K562 (cell line): ENCODE measurements around the gene COP1. TPM values are rescaled to one million over a fixed set of nuclear protein-coding genes. Genes with fewer than 3 reads are reported as not detected.
A peak's percentile ranks its signal among the peaks of the same experiment; 100 is the strongest.

Source experiments
- HDAC1 ChIP-seq, 2 experiments: fragments of 450-650 bp; IDR thresholded peaks; 2 replicates each; pipeline ENCODE4 v1.6.1; 2016 to 2017; ENCODE audit warnings: inconsistent platforms in 1 of 2, mild to moderate bottlenecking in 1 of 2, moderate library complexity in 1 of 2
- SMARCA5 ChIP-seq: fragments of 450-650 bp; IDR thresholded peaks from 2 replicates; pipeline ENCODE4 v1.6.1; 2016
- polyA plus RNA-seq, 8 experiments: library from polyadenylated mRNA; depleted of rRNA in 4 of 8; stranded (reverse) in 5 of 8; unstranded in 3 of 8; fragments of >200 nt; fragmentation: Nextera tagmentation in 2 of 8; fragmentation: Illumina TruSeq in 1 of 8; extraction: Ambion mirVana in 2 of 8; extraction: Trizol in 1 of 8; gene quantifications; 2 replicates each; pipeline versions ENCODE4 v1.2.1 to v1.2.3, GENCODE V29; 2011 to 2014; ENCODE audit warnings: inconsistent platforms in 1 of 8, missing spikeins in 1 of 8
- total RNA-seq, 7 experiments: library from RNA; depleted of rRNA in 6 of 7; stranded (reverse); fragments of >200 nt in 6 of 7; fragmentation: Illumina TruSeq in 2 of 7; extraction: Trizol in 2 of 7; gene quantifications; 2 replicates each; pipeline versions ENCODE4 v1.2.1 to v1.2.3, GENCODE V29; 2011 to 2021; ENCODE audit warnings: low replicate concordance in 1 of 7
- TF ChIP-seq, protein P1 (sequence below), 2 experiments: fragments of 450-650 bp in 1 of 2; sonication (generic) in 1 of 2; formaldehyde crosslinking in 1 of 2; IDR thresholded peaks; 2 replicates each; pipeline versions ENCODE4 v1.7.1 to v1.9.0; 2016 to 2022; ENCODE audit warnings: inconsistent platforms in 1 of 2, mild to moderate bottlenecking in 1 of 2, missing genetic modification reagents in 1 of 2

Gene COP1
- total and polyA plus RNA-seq, 9 of the 15 experiments (the other 6 are each of a cell fraction or from before 2014, with no cell fraction given) = 25.8 to 77.7 (median 58.6) TPM

DNA sequence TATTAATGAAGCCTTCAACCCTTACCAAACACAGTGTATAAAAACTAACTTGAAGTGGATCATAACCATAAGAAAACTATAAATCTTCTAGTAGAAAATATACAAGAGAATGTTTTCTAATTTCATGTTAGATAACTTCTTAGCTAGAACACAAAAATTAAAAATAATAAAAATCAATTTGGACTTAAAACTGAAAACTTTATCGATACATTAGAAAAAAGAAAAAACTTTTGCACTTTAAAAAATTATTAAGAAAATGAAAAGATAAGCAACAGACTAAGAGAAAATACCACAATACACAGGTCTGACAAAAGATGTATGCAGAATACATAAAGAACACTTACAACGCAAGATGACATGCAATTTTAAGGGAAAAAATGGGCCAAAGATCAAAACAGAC lies 8.7 kb downstream of the COP1 start (continued):
- TF ChIP-seq, protein P1, sequence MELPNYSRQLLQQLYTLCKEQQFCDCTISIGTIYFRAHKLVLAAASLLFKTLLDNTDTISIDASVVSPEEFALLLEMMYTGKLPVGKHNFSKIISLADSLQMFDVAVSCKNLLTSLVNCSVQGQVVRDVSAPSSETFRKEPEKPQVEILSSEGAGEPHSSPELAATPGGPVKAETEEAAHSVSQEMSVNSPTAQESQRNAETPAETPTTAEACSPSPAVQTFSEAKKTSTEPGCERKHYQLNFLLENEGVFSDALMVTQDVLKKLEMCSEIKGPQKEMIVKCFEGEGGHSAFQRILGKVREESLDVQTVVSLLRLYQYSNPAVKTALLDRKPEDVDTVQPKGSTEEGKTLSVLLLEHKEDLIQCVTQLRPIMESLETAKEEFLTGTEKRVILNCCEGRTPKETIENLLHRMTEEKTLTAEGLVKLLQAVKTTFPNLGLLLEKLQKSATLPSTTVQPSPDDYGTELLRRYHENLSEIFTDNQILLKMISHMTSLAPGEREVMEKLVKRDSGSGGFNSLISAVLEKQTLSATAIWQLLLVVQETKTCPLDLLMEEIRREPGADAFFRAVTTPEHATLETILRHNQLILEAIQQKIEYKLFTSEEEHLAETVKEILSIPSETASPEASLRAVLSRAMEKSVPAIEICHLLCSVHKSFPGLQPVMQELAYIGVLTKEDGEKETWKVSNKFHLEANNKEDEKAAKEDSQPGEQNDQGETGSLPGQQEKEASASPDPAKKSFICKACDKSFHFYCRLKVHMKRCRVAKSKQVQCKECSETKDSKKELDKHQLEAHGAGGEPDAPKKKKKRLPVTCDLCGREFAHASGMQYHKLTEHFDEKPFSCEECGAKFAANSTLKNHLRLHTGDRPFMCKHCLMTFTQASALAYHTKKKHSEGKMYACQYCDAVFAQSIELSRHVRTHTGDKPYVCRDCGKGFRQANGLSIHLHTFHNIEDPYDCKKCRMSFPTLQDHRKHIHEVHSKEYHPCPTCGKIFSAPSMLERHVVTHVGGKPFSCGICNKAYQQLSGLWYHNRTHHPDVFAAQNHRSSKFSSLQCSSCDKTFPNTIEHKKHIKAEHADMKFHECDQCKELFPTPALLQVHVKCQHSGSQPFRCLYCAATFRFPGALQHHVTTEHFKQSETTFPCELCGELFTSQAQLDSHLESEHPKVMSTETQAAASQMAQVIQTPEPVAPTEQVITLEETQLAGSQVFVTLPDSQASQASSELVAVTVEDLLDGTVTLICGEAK (IDR thresholded peaks at IDR 0.05) = peak; percentile 70
- TF ChIP-seq, protein P1 (CRISPR knock-in tag; IDR thresholded peaks at IDR 0.05) = no peak
- TF ChIP-seq HDAC1 (IDR thresholded peaks at IDR 0.05) (no peak), SMARCA5 (no peak)
